ENCODE measurements around the gene SULT1E1. TPM values are rescaled to one million over a fixed set of nuclear protein-coding genes. Genes with fewer than 3 reads are reported as not detected.

The SULT1E1 gene
- total and polyA plus RNA-seq, 4 donors = 1.8 to 63.0 (median 20.4) TPM

DNA sequence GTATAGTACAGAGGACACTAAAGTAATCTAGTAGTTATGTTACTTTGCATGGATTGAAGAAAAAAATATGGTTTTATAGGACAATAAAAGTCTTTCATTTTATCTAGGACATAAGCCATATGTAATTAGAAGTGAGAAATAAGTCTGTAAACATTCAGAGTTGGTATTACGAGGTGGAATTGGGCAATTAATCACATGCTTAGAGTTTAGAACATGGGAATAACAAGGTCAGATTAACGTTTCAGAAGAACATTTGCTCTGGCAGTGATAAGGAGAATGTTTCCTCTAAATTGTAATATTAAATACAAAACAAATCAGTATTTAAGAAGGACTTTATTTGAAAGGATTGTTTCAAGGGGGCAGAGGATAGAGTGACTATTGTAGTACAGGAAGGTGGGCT lies 15.6 kb upstream of the SULT1E1 start:
- Histone ChIP-seq H3K9ac (ENCODE audit: low read depth in 1 of 2, low read length in 2 of 2) (no peak overlapping the region), H3K36me3 (ENCODE audit: control insufficient read depth in 4 of 4, insufficient read depth in 3 of 4, low read depth in 1 of 4, low read length in 3 of 4) (no peaks in the 10 kb centered on the region), H3K27ac (ENCODE audit: low read depth in 1 of 2, low read length in 2 of 2) (peak overlapping the region in 1 of 2 donors; percentile 40), H3K4me3 (ENCODE audit: low read depth in 1 of 3, low read length in 3 of 3) (no peak overlapping the region), H3K4me1 (ENCODE audit: control insufficient read depth in 4 of 4, insufficient read depth in 4 of 4, low read length in 3 of 4) (peaks cover 1 to 11% (median 7%) of the 10 kb centered on the region in 4 donors), H3K9me3 (ENCODE audit: control insufficient read depth in 4 of 4, low read length in 3 of 4) (no peaks in the 10 kb centered on the region), H3K27me3 (ENCODE audit: control insufficient read depth in 4 of 4, insufficient read depth in 4 of 4, low read length in 3 of 4) (no peaks in the 10 kb centered on the region)
- TF ChIP-seq RXRA (IDR thresholded peaks at IDR 0.05) (peak in 1 of 2 donors; percentile 46), GABPA (IDR thresholded peaks at IDR 0.05 in 1 of 2, conservative IDR thresholded peaks at IDR 0.05 in 1 of 2) (no peak), HNF4G (IDR thresholded peaks at IDR 0.05) (no peak), RAD21 (IDR thresholded peaks at IDR 0.05) (no peak), SP1 (IDR thresholded peaks at IDR 0.05) (no peak), YY1 (IDR thresholded peaks at IDR 0.05) (peak; percentile 32), HNF4A (conservative IDR thresholded peaks at IDR 0.05) (peak in 1 of 2 donors; percentile 50), FOXA2 (IDR thresholded peaks at IDR 0.05) (peak; percentile 30)
- TF ChIP-seq, protein P1, sequence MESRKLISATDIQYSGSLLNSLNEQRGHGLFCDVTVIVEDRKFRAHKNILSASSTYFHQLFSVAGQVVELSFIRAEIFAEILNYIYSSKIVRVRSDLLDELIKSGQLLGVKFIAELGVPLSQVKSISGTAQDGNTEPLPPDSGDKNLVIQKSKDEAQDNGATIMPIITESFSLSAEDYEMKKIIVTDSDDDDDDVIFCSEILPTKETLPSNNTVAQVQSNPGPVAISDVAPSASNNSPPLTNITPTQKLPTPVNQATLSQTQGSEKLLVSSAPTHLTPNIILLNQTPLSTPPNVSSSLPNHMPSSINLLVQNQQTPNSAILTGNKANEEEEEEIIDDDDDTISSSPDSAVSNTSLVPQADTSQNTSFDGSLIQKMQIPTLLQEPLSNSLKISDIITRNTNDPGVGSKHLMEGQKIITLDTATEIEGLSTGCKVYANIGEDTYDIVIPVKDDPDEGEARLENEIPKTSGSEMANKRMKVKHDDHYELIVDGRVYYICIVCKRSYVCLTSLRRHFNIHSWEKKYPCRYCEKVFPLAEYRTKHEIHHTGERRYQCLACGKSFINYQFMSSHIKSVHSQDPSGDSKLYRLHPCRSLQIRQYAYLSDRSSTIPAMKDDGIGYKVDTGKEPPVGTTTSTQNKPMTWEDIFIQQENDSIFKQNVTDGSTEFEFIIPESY (IDR thresholded peaks at IDR 0.05) = peak; percentile 30
- TF ChIP-seq, protein P2, sequence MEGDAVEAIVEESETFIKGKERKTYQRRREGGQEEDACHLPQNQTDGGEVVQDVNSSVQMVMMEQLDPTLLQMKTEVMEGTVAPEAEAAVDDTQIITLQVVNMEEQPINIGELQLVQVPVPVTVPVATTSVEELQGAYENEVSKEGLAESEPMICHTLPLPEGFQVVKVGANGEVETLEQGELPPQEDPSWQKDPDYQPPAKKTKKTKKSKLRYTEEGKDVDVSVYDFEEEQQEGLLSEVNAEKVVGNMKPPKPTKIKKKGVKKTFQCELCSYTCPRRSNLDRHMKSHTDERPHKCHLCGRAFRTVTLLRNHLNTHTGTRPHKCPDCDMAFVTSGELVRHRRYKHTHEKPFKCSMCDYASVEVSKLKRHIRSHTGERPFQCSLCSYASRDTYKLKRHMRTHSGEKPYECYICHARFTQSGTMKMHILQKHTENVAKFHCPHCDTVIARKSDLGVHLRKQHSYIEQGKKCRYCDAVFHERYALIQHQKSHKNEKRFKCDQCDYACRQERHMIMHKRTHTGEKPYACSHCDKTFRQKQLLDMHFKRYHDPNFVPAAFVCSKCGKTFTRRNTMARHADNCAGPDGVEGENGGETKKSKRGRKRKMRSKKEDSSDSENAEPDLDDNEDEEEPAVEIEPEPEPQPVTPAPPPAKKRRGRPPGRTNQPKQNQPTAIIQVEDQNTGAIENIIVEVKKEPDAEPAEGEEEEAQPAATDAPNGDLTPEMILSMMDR (IDR thresholded peaks at IDR 0.05; ENCODE audit: low read depth, low read length, missing input control) = no peak
- TF ChIP-seq, protein P3, sequence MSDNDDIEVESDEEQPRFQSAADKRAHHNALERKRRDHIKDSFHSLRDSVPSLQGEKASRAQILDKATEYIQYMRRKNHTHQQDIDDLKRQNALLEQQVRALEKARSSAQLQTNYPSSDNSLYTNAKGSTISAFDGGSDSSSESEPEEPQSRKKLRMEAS (IDR thresholded peaks at IDR 0.05) = peak; percentile 66
- WGBS = 5% methylated on average over 2 of the region's 2 CpGs
- DNase-seq (ENCODE audit: low spot score) = no peak

DNA sequence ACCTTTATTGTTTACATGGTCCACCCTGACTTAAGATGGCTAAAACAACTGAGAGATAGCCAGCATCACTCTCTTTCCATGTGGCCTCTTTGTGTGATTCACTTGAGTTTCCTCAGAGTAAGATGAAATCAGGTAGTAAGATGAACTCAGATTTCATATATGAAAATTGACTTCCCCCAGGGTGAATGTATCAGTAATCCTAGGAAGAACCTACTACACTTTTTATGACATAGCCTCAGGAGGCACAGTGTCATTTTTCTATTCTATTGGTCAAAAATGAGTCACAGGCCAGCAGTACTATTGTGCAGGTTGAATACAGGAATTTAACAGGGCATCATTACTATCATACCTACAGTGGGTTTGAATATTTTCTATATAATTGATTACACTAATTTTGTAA lies 14.6 kb upstream of the SULT1E1 start:
- H3K4me1 ChIP-seq (ENCODE audit: control insufficient read depth in 4 of 4, insufficient read depth in 4 of 4, low read length in 3 of 4) = peaks cover 1 to 9% (median 7%) of the 10 kb centered on the region in 4 donors
- no peak overlapping the region for H3K4me3 ChIP-seq (ENCODE audit: low read depth in 1 of 3, low read length in 3 of 3)
- no peak for DNase-seq (ENCODE audit: low spot score)

More for the DNA sequence above, 14.6 kb upstream of the SULT1E1 start:
- H3K27ac ChIP-seq (ENCODE audit: low read depth in 1 of 2, low read length in 2 of 2) = no peak overlapping the region
- no peaks in the 10 kb centered on the region for H3K36me3 ChIP-seq (ENCODE audit: control insufficient read depth in 4 of 4, insufficient read depth in 3 of 4, low read depth in 1 of 4, low read length in 3 of 4)
- no peak for TF ChIP-seq RAD21 (IDR thresholded peaks at IDR 0.05)
- TF ChIP-seq, protein P4, sequence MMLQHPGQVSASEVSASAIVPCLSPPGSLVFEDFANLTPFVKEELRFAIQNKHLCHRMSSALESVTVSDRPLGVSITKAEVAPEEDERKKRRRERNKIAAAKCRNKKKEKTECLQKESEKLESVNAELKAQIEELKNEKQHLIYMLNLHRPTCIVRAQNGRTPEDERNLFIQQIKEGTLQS (IDR thresholded peaks at IDR 0.05) = no peak
- no peak for TF ChIP-seq TAF1 (conservative IDR thresholded peaks at IDR 0.05)
- TF ChIP-seq SP1 (IDR thresholded peaks at IDR 0.05) = no peak
- TF ChIP-seq, protein P2 (IDR thresholded peaks at IDR 0.05; ENCODE audit: low read depth, low read length, missing input control) = no peak
- TF ChIP-seq FOXA1 (IDR thresholded peaks at IDR 0.05) = no peak
- TF ChIP-seq, protein P5, sequence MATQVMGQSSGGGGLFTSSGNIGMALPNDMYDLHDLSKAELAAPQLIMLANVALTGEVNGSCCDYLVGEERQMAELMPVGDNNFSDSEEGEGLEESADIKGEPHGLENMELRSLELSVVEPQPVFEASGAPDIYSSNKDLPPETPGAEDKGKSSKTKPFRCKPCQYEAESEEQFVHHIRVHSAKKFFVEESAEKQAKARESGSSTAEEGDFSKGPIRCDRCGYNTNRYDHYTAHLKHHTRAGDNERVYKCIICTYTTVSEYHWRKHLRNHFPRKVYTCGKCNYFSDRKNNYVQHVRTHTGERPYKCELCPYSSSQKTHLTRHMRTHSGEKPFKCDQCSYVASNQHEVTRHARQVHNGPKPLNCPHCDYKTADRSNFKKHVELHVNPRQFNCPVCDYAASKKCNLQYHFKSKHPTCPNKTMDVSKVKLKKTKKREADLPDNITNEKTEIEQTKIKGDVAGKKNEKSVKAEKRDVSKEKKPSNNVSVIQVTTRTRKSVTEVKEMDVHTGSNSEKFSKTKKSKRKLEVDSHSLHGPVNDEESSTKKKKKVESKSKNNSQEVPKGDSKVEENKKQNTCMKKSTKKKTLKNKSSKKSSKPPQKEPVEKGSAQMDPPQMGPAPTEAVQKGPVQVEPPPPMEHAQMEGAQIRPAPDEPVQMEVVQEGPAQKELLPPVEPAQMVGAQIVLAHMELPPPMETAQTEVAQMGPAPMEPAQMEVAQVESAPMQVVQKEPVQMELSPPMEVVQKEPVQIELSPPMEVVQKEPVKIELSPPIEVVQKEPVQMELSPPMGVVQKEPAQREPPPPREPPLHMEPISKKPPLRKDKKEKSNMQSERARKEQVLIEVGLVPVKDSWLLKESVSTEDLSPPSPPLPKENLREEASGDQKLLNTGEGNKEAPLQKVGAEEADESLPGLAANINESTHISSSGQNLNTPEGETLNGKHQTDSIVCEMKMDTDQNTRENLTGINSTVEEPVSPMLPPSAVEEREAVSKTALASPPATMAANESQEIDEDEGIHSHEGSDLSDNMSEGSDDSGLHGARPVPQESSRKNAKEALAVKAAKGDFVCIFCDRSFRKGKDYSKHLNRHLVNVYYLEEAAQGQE (IDR thresholded peaks at IDR 0.05) = no peak
- TF ChIP-seq NR2F2 (IDR thresholded peaks at IDR 0.05) = no peak
- TF ChIP-seq HNF4G (IDR thresholded peaks at IDR 0.05) = no peak
- no peaks in the 10 kb centered on the region for H3K27me3 ChIP-seq (ENCODE audit: control insufficient read depth in 4 of 4, insufficient read depth in 4 of 4, low read length in 3 of 4)
- H3K9me3 ChIP-seq (ENCODE audit: control insufficient read depth in 4 of 4, low read length in 3 of 4) = no peaks in the 10 kb centered on the region
- no peak overlapping the region for H3K9ac ChIP-seq (ENCODE audit: low read depth in 1 of 2, low read length in 2 of 2)
